ENCODE data around the gene IL26. TPM values are rescaled to one million over a fixed set of nuclear protein-coding genes. Genes with fewer than 3 reads are reported as not detected.

Gene IL26
- total RNA-seq, 3 donors from 2014 or later (not counting 1 experiment from before 2014, with no cell fraction given), result not detected

DNA sequence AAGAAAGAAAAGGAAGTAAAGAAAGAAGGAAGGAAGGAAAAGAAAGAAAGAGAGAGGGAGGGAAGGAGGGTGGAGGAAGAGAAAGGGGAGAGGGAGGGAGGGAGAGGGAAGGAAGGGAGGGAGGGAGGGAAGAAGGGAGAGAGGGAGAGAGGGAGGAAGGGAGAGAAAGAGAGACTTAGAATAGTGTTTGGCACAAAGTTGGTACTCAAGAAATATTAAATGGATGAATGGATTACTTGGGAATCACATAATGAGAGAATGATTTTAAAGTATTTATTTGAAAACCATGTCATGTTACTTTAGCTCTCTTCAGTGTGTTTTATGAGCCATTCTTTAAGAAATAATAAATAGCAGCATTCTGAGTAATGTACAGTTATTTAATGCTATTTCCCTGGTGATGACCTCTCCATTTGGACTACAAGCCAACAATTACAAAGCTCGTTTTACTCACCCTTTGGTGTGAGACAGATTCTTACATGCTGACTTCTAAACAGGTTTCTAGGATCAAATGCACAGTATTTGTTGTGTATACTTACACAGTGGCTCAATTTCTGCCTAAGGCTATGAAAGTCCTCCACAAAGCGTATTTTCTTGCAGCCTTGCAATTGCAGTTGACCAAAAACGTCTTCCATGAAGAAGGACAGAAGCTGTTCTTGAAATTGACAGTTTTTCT is 861 bp downstream of the IL26 start:
- H3K9me3 ChIP-seq (ENCODE audit: control insufficient read depth, insufficient read depth, low read length), result no peaks in the 10 kb centered on the region
- no peak overlapping the region for H3K27ac ChIP-seq (ENCODE audit: low read length)
- TF ChIP-seq, protein P1, sequence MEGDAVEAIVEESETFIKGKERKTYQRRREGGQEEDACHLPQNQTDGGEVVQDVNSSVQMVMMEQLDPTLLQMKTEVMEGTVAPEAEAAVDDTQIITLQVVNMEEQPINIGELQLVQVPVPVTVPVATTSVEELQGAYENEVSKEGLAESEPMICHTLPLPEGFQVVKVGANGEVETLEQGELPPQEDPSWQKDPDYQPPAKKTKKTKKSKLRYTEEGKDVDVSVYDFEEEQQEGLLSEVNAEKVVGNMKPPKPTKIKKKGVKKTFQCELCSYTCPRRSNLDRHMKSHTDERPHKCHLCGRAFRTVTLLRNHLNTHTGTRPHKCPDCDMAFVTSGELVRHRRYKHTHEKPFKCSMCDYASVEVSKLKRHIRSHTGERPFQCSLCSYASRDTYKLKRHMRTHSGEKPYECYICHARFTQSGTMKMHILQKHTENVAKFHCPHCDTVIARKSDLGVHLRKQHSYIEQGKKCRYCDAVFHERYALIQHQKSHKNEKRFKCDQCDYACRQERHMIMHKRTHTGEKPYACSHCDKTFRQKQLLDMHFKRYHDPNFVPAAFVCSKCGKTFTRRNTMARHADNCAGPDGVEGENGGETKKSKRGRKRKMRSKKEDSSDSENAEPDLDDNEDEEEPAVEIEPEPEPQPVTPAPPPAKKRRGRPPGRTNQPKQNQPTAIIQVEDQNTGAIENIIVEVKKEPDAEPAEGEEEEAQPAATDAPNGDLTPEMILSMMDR (IDR thresholded peaks at IDR 0.05), result no peak
- peaks cover 8 to 20% of the 10 kb centered on the region in 2 donors for H3K27me3 Mint-ChIP-seq (ENCODE audit: low read depth in 2 of 2)
- 89% methylated on average over 3 of the region's 3 CpGs for WGBS (ENCODE audit: insufficient coverage)
- H3K36me3 ChIP-seq (ENCODE audit: control insufficient read depth, insufficient read depth, low read length), result no peaks in the 10 kb centered on the region
- DNase-seq, result no peak
- no peaks in the 10 kb centered on the region for H3K36me3 Mint-ChIP-seq
- no peaks in the 10 kb centered on the region for H3K9me3 Mint-ChIP-seq
- H3K4me3 Mint-ChIP-seq, result no peak overlapping the region
- H3K4me3 ChIP-seq (ENCODE audit: low read length), result no peak overlapping the region
- no peak for ATAC-seq
- H3K4me1 Mint-ChIP-seq, result peaks cover 6 to 7% of the 10 kb centered on the region in 2 donors
- peaks cover 4% of the 10 kb centered on the region for H3K4me1 ChIP-seq (ENCODE audit: control insufficient read depth, insufficient read depth, low read length)
- no peak overlapping the region for H3K27ac Mint-ChIP-seq
- no peaks in the 10 kb centered on the region for H3K27me3 ChIP-seq (ENCODE audit: control insufficient read depth, insufficient read depth, low read length)
- intact Hi-C loops (cut with micrococcal nuclease), result loop anchor here (5.0 kb wide), 1 partner anchor 523 kb away; the partner anchor contains the start of gene SLC35E3

DNA sequence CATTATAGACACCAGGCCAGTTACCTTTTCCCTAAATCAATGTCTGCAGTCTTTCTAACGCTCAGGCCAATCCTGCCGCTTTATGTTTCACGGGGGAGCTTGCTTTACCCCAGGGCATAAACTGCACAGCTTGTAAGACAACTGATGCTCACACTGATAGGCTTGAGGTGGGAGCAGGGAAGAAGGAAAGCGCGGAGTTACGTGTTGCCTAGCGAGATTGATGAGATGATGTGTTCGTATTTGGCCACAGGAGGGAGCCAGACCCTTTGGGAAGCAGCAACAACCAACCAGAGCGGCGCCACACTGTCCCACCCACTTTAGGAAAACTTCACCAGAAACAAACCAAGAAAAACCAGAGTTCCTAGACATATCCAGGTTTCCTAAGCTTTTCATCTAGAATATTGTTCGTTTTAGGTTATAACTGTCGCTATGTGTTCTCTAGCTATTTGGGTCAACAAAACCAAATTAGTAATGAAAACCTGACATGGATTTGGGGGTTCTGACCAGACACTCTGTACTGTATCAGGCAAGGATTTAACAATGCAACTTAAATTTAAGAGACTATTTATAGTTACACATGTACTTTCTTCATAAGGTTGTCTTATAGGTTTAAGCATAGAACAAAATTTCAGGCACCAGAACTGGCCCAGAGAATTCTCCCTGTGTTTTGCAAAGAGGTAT is 2.4 kb downstream of the IL26 start:
- Mint-ChIP-seq H3K27ac (peak overlapping the region in 1 of 2 donors; percentile 32), H3K9me3 (no peaks in the 10 kb centered on the region), H3K4me3 (no peak overlapping the region), H3K4me1 (peaks cover 6 to 7% of the 10 kb centered on the region in 2 donors), H3K27me3 (ENCODE audit: low read depth in 2 of 2) (peaks cover 13 to 27% of the 10 kb centered on the region in 2 donors), H3K36me3 (no peaks in the 10 kb centered on the region)
- intact Hi-C loops (cut with micrococcal nuclease), result loop anchor here (1.0 to 5.0 kb wide), 3 partner anchors 94 to 524 kb away; partner anchors contain the start of gene SLC35E3
- DNase-seq (peak; percentile 53 to 91), ATAC-seq (peak; percentile 95 to 100 (median 99))
- 5% methylated on average over 12 of the region's 12 CpGs for WGBS (ENCODE audit: insufficient coverage)
- TF ChIP-seq, protein P1 (IDR thresholded peaks at IDR 0.05), result peak; percentile 80
- Histone ChIP-seq H3K27me3 (ENCODE audit: control insufficient read depth, insufficient read depth, low read length) (no peaks in the 10 kb centered on the region), H3K4me3 (ENCODE audit: low read length) (no peak overlapping the region), H3K27ac (ENCODE audit: low read length) (no peak overlapping the region), H3K4me1 (ENCODE audit: control insufficient read depth, insufficient read depth, low read length) (peaks cover 4% of the 10 kb centered on the region), H3K9me3 (ENCODE audit: control insufficient read depth, insufficient read depth, low read length) (no peaks in the 10 kb centered on the region), H3K36me3 (ENCODE audit: control insufficient read depth, insufficient read depth, low read length) (no peaks in the 10 kb centered on the region)

DNA sequence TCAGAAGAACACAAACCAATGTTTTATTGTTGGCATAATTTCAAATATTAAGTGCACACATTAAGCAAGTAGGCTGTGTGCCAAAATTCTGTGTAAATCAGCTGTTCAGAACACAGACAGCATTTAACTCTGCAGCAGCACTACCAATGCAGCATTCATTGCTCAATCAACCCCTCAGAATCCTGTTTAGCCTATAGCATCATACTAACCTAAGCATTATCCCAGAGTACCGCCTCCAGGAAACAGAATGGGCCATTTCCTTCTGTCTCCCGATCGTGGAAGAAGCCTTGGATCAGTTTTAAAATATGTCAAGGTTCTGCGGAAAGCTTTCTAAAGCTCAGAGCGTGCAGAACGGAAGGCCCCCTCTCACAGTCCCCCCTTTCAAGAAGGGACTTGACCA is 3.3 kb downstream of the IL26 start:
- TF ChIP-seq, protein P1 (IDR thresholded peaks at IDR 0.05), result no peak
- Histone ChIP-seq H3K36me3 (ENCODE audit: control insufficient read depth, insufficient read depth, low read length) (no peaks in the 10 kb centered on the region), H3K27ac (ENCODE audit: low read length) (no peak overlapping the region), H3K4me1 (ENCODE audit: control insufficient read depth, insufficient read depth, low read length) (peaks cover 4% of the 10 kb centered on the region), H3K27me3 (ENCODE audit: control insufficient read depth, insufficient read depth, low read length) (no peaks in the 10 kb centered on the region), H3K9me3 (ENCODE audit: control insufficient read depth, insufficient read depth, low read length) (no peaks in the 10 kb centered on the region), H3K4me3 (ENCODE audit: low read length) (no peak overlapping the region)
- H3K9me3 Mint-ChIP-seq, result no peaks in the 10 kb centered on the region
- no peak for DNase-seq
- 73% methylated on average over 6 of the region's 6 CpGs for WGBS (ENCODE audit: insufficient coverage)
- H3K4me3 Mint-ChIP-seq, result no peak overlapping the region
- peaks cover 16 to 31% of the 10 kb centered on the region in 2 donors for H3K27me3 Mint-ChIP-seq (ENCODE audit: low read depth in 2 of 2)
- no peaks in the 10 kb centered on the region for H3K36me3 Mint-ChIP-seq
- no peak overlapping the region for H3K27ac Mint-ChIP-seq
- intact Hi-C loops (cut with micrococcal nuclease), result loop anchor here (5.0 kb wide), 1 partner anchor 525 kb away; the partner anchor contains the start of gene SLC35E3
- peaks cover 6 to 7% of the 10 kb centered on the region in 2 donors for H3K4me1 Mint-ChIP-seq
- ATAC-seq, result no peak

All from natural killer cell (primary cell).